OCI-LY1 (cell line): ENCODE data around the gene PRSS53.

Experiments used
- CTCF ChIP-seq: fragments of 200-600 bp; sonication (generic), shearing (Covaris generic); IDR thresholded peaks from 2 replicates; pipeline ENCODE4 v1.5.1; 2017; ENCODE audit warnings: mild to moderate bottlenecking, antibody characterized with exemption, low read length, moderate library complexity, mixed read lengths
- EZH2 ChIP-seq: fragments of 200-600 bp; sonication (generic), shearing (Covaris generic); IDR thresholded peaks from 2 replicates; pipeline ENCODE4 v1.8.0; 2017; ENCODE audit warnings: borderline replicate concordance, mixed run types, mild to moderate bottlenecking, antibody characterized with exemption, low read length, moderate library complexity, mixed read lengths

GRCh38 chr16:31094088-31094423, 5.3 kb upstream of the PRSS53 start:
- TF ChIP-seq CTCF (no peak), EZH2 (no peak)
